ENCODE data around the gene NAV2.
"Not testable (repeated sequence)": the region's sequence is repeated elsewhere in the genome, so short reads cannot be mapped to it uniquely, and the experiment has no call there.

NAV2 gene

GRCh38 chr11:19890308-19890707 lies 177.7 kb downstream of the NAV2 start:
- ATAC-seq = no peak
- DNase-seq (ENCODE audit: low spot score in 2 of 2) = no peak
- no peak overlapping the region for H3K4me3 Mint-ChIP-seq

DNA sequence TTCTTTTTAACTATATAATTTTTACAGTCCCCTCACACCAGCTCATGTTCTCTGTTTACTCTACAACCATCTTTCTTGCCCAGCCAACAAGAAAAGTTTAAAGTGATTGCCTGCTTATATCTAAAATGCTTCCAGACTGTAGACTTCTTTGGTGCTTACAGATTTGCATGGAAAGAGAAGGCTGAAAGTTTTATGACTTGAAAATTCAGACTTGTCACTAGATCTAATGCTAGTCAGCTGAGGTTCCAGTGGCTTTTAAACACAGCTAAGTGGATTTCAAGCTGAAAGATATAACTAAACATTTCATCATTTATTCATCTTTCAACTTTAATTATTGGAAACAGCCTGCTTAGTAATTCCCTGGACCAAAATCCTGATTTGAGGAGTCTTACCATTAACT lies 178.4 kb downstream of the NAV2 start:
- Mint-ChIP-seq H3K4me1 (no peaks in the 10 kb centered on the region), H3K4me3 (no peak overlapping the region), H3K9me3 (no peaks in the 10 kb centered on the region), H3K27ac (no peak overlapping the region), H3K36me3 (no peaks in the 10 kb centered on the region)
- DNase-seq (ENCODE audit: low spot score in 2 of 2) (no peak), ATAC-seq (no peak)

More at GRCh38 chr11:19890308-19890707, 177.7 kb downstream of the NAV2 start:
- H3K27ac Mint-ChIP-seq = no peak overlapping the region
- no peaks in the 10 kb centered on the region for H3K36me3 Mint-ChIP-seq
- H3K4me1 Mint-ChIP-seq = no peaks in the 10 kb centered on the region
- H3K9me3 Mint-ChIP-seq = no peaks in the 10 kb centered on the region

DNA sequence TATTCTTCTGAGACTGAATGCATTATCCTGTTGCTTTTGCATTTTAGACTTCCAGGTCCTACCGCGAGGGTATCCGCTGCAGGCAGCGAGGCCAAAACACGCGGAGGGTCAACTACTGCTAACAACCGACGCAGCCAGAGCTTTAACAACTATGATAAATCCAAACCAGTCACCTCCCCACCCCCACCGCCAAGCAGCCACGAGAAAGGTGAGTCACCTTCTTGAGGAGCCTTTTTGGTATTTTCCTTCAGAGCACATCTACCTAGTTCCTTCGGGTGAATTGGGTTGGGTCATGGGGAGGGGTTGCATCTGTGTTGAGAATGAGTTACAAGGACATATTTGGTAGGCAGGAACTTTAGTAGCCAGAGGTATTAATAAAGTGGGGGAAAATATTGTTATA lies 179.8 kb downstream of the NAV2 start:
- Mint-ChIP-seq H3K4me1 (no peaks in the 10 kb centered on the region), H3K27ac (no peak overlapping the region), H3K36me3 (no peaks in the 10 kb centered on the region), H3K4me3 (no peak overlapping the region), H3K9me3 (no peaks in the 10 kb centered on the region)
- DNase-seq (ENCODE audit: low spot score in 2 of 2) = no peak
- no peak for ATAC-seq

DNA sequence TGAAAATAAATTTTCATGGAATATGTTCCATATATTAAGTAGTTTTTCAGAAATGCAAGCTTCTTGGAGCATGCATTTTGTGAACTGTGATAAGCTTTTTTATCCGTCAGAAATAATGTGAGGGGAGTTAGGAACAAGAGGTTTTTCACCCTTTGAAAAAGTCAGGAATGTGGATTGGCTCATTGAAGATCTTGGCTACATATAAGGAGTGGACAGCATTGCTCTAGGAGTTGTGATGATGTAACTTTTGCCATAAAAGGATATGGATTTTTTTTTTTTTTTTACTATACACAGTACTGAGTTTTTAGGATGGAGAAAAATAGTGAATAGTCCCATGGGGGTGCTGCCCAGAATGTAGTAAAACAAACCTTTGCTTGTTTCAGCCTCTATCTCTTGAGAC lies 180.2 kb downstream of the NAV2 start:
- H3K27ac Mint-ChIP-seq = no peak overlapping the region
- no peak overlapping the region for H3K4me3 Mint-ChIP-seq
- DNase-seq (ENCODE audit: low spot score in 2 of 2) = no peak
- ATAC-seq = no peak
- no peaks in the 10 kb centered on the region for H3K4me1 Mint-ChIP-seq
- no peaks in the 10 kb centered on the region for H3K36me3 Mint-ChIP-seq
- no peaks in the 10 kb centered on the region for H3K9me3 Mint-ChIP-seq

DNA sequence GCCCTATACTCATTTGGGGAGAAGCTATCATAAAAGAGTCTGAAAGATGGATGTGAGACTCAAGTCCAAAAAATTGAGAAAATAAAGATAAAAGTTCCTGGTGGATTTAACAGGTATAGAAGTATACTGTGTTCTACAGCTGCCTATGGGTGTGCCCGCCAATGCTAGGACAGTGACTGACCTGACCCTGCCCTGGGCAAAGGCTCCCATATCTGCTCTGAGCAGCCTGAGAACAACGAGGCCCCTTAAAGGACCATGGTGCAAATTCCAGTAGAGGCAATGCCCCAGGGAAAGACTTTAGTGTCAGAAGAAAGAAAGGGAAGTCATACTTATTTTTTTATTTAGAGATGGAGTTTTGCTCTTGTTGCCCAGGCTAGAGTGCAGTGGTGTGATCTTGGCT lies 181.8 kb downstream of the NAV2 start:
- H3K36me3 Mint-ChIP-seq = no peaks in the 10 kb centered on the region
- H3K9me3 Mint-ChIP-seq = no peaks in the 10 kb centered on the region
- no peak overlapping the region for H3K27ac Mint-ChIP-seq
- no peak overlapping the region for H3K4me3 Mint-ChIP-seq
- no peak for DNase-seq (ENCODE audit: low spot score in 2 of 2)
- H3K4me1 Mint-ChIP-seq = no peaks in the 10 kb centered on the region
- ATAC-seq = no peak

GRCh38 chr11:19895037-19895436 lies 182.4 kb downstream of the NAV2 start:
- not testable (repeated sequence) for DNase-seq (ENCODE audit: low spot score in 2 of 2); H3K27ac Mint-ChIP-seq; H3K9me3 Mint-ChIP-seq; H3K4me1 Mint-ChIP-seq; H3K4me3 Mint-ChIP-seq; ATAC-seq; H3K36me3 Mint-ChIP-seq

DNA sequence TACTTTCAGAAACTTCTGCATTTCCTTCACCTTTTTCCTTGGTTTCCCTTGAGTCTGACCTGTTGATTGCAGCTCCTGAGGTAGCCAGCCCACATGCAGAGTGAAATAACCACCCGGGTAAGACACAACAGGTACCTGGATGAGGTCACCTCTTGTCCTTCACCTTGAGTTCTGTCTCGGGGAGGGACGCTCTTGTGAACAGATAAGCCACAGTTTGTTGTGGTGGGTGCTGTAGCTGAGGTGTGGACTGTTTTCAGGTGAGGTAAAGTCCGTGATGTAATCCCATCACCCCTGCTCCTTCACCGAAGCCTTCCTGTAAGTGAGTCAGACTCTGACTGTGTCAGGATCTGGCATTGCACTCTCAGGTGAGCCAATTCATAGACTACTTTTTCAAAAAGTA lies 183.1 kb downstream of the NAV2 start:
- no peaks in the 10 kb centered on the region for H3K36me3 Mint-ChIP-seq
- H3K27ac Mint-ChIP-seq = no peak overlapping the region
- H3K4me3 Mint-ChIP-seq = no peak overlapping the region
- H3K4me1 Mint-ChIP-seq = no peaks in the 10 kb centered on the region
- H3K9me3 Mint-ChIP-seq = no peaks in the 10 kb centered on the region
- no peak for ATAC-seq
- no peak for DNase-seq (ENCODE audit: low spot score in 2 of 2)

- H3K9me3 Mint-ChIP-seq = no peaks in the 10 kb centered on the region
- peak; percentile 12 to 72 for DNase-seq (ENCODE audit: low spot score in 2 of 2)
- no peak overlapping the region for H3K27ac Mint-ChIP-seq
- ATAC-seq = peak; percentile 59
- no peak overlapping the region for H3K4me3 Mint-ChIP-seq
- no peaks in the 10 kb centered on the region for H3K36me3 Mint-ChIP-seq
- no peaks in the 10 kb centered on the region for H3K4me1 Mint-ChIP-seq
These were observed 191.0 kb downstream of the NAV2 start for GRCh38 chr11:19903620-19904069.

DNA sequence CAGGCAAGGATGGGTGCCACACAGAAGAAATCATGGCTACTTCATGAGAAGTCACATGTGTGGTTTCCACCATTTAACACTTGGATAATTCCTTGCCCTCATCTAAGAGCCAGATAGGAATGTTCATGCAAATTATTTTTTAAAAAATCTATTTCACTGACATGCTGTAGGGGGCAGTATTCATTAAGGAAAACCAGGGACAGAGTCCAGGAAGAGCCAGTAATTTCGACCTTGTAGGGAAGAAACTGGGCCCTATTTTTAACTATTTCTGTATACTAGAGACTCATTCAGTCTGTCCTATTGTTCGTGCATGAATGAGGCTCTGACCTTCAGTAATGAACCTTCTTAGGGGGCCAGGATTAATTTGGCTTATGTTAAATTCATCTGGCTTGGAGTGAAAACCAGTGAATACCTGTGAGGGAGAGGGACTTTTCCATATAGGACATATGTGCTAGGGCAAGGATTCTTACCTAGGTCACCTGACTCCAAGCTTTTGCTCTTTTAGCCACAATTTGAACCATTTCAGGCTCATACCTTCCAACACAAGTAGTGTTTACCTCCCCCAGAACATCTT lies 192.7 kb downstream of the NAV2 start:
- Mint-ChIP-seq H3K9me3 (no peaks in the 10 kb centered on the region), H3K4me3 (no peak overlapping the region), H3K27ac (no peak overlapping the region), H3K36me3 (no peaks in the 10 kb centered on the region), H3K4me1 (no peaks in the 10 kb centered on the region)
- no peak for ATAC-seq
- DNase-seq (ENCODE audit: low spot score in 2 of 2) = no peak

- H3K36me3 Mint-ChIP-seq = no peaks in the 10 kb centered on the region
- no peak overlapping the region for H3K27ac Mint-ChIP-seq
- ATAC-seq (no peak), DNase-seq (ENCODE audit: low spot score in 2 of 2) (no peak)
- no peak overlapping the region for H3K4me3 Mint-ChIP-seq
- no peaks in the 10 kb centered on the region for H3K9me3 Mint-ChIP-seq
- H3K4me1 Mint-ChIP-seq = no peaks in the 10 kb centered on the region
These were observed 193.5 kb downstream of the NAV2 start for GRCh38 chr11:19906126-19906525.

DNA sequence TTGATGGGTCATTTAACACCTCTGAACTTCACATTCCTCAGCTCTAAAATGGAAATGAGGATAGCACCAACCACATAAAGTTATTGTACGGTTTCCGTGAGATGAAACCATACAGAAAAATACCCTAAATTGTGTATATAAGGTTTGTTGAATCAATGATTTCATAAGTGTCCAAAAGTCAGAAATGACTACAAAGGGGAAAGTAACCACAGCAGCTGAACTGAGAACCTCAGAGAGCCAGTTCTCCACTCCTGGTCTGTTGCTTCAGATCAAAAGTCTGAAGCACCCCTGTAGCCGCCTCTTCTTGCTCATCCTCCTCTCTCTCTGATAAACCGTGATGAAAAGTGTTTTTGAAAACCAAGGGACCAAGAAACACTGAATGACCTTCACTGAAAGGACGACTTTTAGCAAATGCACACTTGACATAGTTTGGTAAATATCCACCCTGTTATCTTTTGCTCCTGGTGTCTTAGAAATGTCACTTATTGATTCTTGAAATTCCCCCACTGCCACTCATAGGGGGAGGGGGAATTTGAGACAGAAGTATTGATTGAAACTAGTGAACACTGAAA lies 194.5 kb downstream of the NAV2 start:
- Mint-ChIP-seq H3K9me3 (no peaks in the 10 kb centered on the region), H3K36me3 (no peaks in the 10 kb centered on the region), H3K4me3 (no peak overlapping the region), H3K4me1 (no peaks in the 10 kb centered on the region), H3K27ac (no peak overlapping the region)
- ATAC-seq = peak; percentile 52
- no peak for DNase-seq (ENCODE audit: low spot score in 2 of 2)

GRCh38 chr11:19907839-19908238 lies 195.2 kb downstream of the NAV2 start:
- no peak overlapping the region for H3K27ac Mint-ChIP-seq
- no peaks in the 10 kb centered on the region for H3K36me3 Mint-ChIP-seq
- DNase-seq (ENCODE audit: low spot score in 2 of 2) (no peak), ATAC-seq (no peak)
- no peaks in the 10 kb centered on the region for H3K9me3 Mint-ChIP-seq
- H3K4me1 Mint-ChIP-seq = no peaks in the 10 kb centered on the region
- H3K4me3 Mint-ChIP-seq = no peak overlapping the region

- Mint-ChIP-seq H3K27ac (no peak overlapping the region), H3K4me1 (no peaks in the 10 kb centered on the region), H3K9me3 (no peaks in the 10 kb centered on the region), H3K36me3 (no peaks in the 10 kb centered on the region), H3K4me3 (no peak overlapping the region)
- no peak for ATAC-seq
- no peak for DNase-seq (ENCODE audit: low spot score in 2 of 2)
These were observed 198.3 kb downstream of the NAV2 start for GRCh38 chr11:19910931-19911330.

- Mint-ChIP-seq H3K4me1 (no peaks in the 10 kb centered on the region), H3K36me3 (no peaks in the 10 kb centered on the region)
- ATAC-seq = no peak
These were observed 199.7 kb downstream of the NAV2 start for GRCh38 chr11:19912115-19912957.

DNA sequence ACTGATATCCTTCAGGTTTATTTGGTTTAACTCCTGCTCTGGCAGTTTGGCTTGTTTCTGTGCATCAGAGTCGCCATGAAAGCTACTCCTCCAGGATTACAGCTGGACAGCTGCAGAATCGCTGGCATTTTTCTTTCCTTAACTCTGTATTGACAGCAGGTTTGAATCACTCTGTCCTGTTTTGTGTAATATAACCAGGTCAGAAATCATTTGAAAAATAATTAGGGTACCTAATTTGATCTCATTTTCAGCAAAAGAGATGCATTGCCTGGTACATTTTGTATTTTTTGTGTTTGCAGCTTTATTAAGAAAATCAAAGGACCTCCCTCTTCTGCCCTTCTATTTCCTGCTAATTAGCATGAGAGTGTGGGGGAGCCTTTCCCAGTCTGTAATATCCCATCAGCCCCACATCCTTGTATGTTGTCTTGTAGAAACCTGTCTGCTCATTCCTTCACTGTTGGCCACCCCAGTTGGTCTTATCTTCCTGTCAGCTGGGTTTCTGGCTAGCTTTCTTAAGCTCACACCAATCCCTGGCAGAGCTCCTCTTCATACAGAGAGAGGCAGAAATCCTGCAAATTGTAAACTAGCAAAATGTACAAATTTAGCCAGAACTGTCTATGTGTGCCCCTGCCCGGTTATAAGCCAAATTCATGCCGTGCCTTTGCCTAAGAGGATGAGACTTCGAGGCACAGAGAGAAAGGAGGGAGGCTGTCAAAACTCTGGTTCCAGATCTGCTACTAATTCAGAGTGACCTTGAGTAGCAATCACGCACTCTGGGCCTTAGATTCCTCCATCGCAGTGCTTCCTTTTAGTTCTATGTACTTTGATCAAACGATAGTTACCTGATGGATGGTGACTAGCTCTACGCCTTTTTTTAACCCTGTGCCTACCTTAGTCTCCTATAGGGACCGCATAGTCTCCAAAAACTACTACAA lies 200.6 kb downstream of the NAV2 start:
- DNase-seq (ENCODE audit: low spot score in 2 of 2) = no peak
- Mint-ChIP-seq H3K27ac (no peak overlapping the region), H3K4me3 (no peak overlapping the region), H3K4me1 (no peaks in the 10 kb centered on the region), H3K36me3 (no peaks in the 10 kb centered on the region), H3K9me3 (no peaks in the 10 kb centered on the region)
- no peak for ATAC-seq

More at GRCh38 chr11:19912115-19912957, 199.7 kb downstream of the NAV2 start:
- no peaks in the 10 kb centered on the region for H3K9me3 Mint-ChIP-seq
- no peak overlapping the region for H3K4me3 Mint-ChIP-seq
- no peak for DNase-seq (ENCODE audit: low spot score in 2 of 2)
- no peak overlapping the region for H3K27ac Mint-ChIP-seq
